ENCODE measurements around the gene KCTD5.

Gene KCTD5

DNA sequence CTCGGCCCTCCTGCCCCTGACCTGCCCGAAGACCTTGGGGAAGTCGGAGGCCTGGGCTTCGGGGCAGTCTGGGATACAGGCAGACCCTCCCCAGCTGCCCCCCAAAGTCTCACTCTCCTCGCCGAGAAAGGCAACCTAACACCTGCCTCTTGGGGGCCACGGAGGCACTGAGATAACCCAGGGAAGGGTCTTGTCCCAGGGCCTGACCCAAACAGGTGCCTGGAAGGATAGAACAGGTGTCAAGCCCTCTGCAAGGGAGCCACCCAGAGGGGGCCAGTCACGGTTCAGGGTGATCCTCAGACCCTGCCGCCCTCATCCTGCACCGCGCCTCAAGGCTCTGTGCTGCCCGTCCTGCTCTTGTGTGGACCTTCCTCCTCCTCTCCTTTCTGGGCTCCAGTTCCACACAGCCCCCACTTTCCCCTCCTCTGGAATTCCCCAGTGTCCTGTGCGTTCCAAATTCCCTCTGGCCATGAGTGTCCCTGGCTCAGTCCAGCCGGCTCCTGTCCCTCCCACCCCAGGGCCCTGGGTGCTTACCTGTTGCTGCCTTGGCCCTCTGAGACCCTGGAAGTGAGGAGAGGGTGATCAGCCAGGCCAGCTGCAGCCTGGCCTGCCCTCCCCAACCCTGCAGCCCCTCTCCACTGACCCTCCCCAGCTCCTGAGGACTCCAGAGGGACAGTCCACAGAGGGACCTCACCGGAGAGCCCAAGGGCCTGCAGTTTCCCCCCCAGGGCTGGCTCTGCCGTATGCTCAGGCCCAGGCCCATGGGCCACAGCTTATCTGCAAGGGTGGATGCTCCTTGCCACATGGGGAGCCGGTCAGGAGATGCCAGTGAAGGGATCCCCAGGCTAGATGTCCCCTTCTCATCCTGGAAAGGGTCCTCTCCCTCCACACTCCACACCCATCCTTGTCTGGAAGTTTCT lies 33.9 kb downstream of the KCTD5 start:
- no peak for DNase-seq (ENCODE audit: extremely low read depth, low read depth)
- TF ChIP-seq, protein P1, sequence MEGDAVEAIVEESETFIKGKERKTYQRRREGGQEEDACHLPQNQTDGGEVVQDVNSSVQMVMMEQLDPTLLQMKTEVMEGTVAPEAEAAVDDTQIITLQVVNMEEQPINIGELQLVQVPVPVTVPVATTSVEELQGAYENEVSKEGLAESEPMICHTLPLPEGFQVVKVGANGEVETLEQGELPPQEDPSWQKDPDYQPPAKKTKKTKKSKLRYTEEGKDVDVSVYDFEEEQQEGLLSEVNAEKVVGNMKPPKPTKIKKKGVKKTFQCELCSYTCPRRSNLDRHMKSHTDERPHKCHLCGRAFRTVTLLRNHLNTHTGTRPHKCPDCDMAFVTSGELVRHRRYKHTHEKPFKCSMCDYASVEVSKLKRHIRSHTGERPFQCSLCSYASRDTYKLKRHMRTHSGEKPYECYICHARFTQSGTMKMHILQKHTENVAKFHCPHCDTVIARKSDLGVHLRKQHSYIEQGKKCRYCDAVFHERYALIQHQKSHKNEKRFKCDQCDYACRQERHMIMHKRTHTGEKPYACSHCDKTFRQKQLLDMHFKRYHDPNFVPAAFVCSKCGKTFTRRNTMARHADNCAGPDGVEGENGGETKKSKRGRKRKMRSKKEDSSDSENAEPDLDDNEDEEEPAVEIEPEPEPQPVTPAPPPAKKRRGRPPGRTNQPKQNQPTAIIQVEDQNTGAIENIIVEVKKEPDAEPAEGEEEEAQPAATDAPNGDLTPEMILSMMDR (IDR thresholded peaks at IDR 0.05; ENCODE audit: low read depth, low read length, missing control alignments): no peak
- no peak overlapping the region for H3K4me3 ChIP-seq (replicated peaks; ENCODE audit: low read depth, low read length)

DNA sequence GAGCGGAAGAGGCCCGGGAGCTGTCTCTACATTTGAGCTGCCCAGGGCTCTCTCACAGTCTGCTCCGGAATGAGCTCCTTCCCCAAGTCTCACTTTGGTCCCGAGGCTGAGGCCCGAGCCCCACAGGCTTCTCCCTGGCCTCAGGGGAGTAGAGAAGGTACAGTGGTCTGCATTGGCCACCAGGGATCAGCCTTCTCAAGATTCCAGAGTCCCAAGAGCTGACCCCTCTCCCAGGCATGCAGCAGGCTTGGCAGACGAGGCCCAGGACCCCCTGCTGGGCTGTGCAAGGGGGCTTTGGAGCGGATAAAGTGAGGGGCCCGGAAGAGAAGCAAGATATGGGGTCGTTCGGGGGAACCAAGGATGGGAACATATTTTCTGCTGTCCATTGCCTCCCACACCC lies 34.6 kb downstream of the KCTD5 start:
- DNase-seq (ENCODE audit: extremely low read depth, low read depth): no peak
- no peak overlapping the region for H3K4me3 ChIP-seq (replicated peaks; ENCODE audit: low read depth, low read length)
- TF ChIP-seq, protein P1 (IDR thresholded peaks at IDR 0.05; ENCODE audit: low read depth, low read length, missing control alignments): no peak

DNA sequence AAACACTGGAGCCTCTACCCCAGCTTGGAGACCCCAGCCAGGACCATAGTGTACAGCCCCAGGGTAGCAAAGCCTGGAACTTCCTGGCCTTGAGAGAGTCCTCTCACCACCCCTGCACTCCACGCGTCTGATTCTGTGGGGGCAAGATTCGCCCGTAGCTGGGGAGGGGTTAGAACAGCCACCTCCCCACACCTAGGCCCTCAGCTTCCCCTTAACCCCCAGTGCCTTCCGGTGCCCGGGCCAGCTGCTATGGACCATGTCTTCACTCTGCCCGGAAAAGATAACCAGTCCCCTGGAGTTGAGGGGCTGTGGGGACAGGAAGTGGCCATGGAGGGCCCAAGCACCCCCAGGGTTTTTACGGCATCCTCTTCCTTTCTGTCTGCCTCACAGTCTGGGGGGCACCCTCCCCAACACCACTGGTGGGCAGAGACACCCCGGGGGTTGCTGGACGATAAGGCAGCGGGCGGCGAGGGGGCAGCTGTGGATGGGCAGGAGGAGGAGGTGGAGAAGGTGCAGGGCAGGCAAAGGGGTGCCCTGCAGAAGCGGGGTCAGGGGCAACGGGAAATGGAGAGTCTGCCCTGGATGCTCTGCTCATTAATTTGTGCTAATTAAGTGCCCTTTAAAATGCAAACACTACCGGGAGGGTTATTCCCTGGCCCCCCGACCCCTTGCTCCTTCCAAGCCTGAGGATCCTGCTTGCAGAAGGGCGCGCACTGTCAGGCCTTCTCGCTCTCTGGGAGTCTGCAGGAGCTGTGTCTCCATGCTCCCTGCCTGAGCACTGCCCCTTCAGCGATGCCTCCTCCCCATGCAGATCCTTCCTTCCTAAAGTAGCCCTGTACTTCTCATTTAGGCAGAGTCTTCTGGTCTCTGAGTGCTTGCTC lies 35.3 kb downstream of the KCTD5 start:
- no peak for DNase-seq (ENCODE audit: extremely low read depth, low read depth)
- no peak overlapping the region for H3K4me3 ChIP-seq (replicated peaks; ENCODE audit: low read depth, low read length)
- TF ChIP-seq, protein P1 (IDR thresholded peaks at IDR 0.05; ENCODE audit: low read depth, low read length, missing control alignments): no peak

- TF ChIP-seq, protein P1 (IDR thresholded peaks at IDR 0.05; ENCODE audit: low read depth, low read length, missing control alignments): no peak
- DNase-seq (ENCODE audit: extremely low read depth, low read depth): no peak
- no peak overlapping the region for H3K4me3 ChIP-seq (replicated peaks; ENCODE audit: low read depth, low read length)
These were observed 37.2 kb downstream of the KCTD5 start for GRCh38 chr16:2719328-2720063.

DNA sequence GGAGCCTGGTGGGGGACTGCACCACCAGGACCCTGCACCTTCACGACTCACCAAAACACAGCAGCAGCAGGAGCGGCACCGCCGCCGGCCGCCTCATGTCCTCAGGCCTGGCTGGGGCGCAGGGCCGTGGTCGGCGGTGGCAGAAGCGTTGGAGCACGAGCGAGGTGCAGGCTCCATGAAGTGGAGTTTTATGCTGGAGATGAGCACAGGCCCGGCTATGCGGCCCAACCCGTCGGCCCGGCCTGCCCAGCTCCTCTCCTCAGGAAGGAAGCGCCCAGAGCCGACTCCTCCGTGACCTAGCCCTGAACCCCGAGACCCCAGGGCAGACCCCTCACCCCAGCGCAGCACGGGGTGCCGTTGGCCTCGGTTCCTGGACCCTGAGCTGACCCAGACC lies 37.7 kb downstream of the KCTD5 start, which contains the start of gene PRSS27:
Gene PRSS27 (minus strand): TSS at position 161 of the 394 bp plus-strand sequence. CDS start 64 bp downstream, at position 97.
- TF ChIP-seq, protein P1 (IDR thresholded peaks at IDR 0.05; ENCODE audit: low read depth, low read length, missing control alignments): no peak
- H3K4me3 ChIP-seq (replicated peaks; ENCODE audit: low read depth, low read length): peak within 1 kb of the TSS; percentile 54
- DNase-seq (ENCODE audit: extremely low read depth, low read depth): no peak

Data from HFF-Myc (cell line).